ENCODE measurements around the gene SREBF2.
A peak's percentile ranks its signal among the peaks of the same experiment; 100 is the strongest.
"Not testable (repeated sequence)": the region's sequence is repeated elsewhere in the genome, so short reads cannot be mapped to it uniquely, and the experiment has no call there.

Gene SREBF2

DNA sequence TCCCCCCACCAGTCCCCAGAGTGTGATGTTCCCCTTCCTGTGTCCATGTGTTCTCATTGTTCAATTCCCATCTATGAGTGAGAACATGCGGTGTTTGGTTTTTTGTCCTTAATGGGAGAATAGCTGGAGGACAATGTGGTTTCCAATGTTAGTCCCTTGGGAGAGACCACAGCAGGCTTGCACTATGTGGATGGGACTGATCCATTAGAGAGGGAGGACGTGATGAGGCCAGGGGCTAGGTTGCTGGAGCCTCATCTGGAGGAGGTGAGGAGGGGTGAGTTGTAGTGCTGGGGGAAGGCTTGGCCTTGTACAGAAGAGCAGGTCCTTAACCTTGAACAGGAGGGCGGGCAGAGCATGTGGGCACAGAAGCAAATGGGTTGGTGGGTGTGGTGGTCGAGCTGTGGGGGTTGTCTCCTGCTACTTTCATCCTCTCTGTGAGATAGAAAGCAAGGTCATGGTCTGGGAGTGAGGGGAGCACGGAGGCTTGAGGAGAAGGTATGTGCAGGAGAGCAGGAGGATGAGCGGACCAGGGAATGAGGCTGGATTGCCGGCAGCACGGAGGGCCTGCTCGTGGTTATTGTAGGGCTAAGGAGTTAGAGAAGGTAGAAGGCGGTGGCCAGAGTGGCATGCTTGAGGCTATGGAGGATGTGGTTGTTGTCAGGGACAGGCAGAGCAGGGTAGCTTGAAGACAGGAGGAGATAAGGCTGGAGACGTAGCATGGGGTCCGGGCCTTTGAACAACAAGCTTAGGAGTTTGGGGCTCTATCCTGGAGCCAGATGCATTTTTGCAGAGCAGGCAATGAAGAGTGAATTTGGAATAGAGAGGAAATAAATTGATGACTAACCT, 11.2 kb upstream of the SREBF2 start:
- DNase-seq (ENCODE audit: low spot score): no peak

DNA sequence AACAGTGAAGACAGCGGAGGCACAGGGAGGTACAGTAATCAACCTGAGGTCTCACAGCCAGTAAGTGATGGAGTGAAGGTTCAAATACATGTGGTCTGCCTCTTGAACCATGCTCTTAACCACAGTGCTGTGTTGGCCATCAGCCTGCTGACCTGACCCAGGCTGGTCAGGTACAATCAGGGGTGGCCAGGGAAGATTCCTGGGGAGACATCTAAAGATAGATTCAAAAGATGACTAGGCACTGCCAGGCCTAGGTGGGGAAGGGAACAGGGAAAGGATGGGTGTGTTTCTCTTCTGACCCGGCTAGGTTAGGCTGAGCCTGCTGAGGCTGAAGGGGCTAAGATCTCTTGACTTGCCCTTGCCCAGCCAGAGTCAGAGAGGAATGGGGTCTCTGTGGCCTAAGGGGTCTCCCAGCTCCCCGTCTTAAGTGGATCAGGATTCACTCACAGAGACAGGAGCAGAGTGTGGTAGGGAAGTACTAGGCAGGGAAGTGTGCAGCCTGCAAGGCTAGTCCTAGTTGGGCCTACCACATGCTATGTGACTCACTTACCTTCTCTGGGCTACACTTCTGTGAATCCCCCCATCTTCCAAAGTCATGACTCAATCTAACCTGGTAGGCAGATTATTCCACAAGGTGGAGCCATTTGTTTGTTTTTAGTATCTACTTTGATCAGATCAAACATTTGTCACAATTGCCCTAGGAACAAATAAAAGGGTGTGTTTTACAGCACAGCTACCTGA, 10.4 kb upstream of the SREBF2 start:
- DNase-seq (ENCODE audit: low spot score): peak; percentile 45

DNA sequence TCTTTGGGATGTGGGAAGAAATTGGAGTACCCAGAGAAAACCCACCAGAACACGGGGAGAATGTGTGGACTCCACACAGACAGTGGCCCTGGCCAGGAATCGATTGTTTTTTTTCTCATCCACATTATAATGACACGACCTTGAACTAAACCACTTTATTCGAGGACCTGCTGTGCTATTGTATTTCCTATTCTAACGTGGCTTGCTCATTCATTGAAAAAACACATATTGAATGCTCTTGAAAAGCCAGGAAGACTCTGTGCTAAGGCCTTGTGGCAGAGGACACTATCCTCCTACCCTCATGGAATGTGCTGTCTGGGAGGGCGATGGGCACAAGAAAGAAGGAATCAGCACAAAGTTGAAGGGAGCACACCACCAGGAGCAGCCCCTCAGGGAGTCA, 9.1 kb upstream of the SREBF2 start:
- DNase-seq (ENCODE audit: low spot score): no peak

DNA sequence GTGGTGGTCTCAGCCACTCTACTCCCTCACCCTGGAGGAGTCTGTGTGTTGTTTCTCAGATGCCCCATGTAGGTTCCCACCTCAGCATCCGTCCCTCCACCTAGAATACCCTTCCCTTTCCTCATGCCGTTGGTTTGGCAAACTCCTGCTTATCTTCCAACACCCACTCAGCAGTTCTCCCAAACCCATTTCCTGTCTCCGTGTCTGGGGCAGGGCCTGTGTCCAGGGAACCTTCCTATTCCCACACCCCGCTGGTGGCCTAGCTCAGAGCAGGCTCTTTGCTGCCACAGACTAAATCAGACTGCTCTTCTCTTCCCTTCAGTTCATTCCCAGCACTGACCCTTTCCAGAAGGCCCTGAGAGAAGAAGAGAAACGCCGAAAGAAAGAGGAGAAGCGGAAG, 7.5 kb upstream of the SREBF2 start:
- DNase-seq (ENCODE audit: low spot score): no peak

DNA sequence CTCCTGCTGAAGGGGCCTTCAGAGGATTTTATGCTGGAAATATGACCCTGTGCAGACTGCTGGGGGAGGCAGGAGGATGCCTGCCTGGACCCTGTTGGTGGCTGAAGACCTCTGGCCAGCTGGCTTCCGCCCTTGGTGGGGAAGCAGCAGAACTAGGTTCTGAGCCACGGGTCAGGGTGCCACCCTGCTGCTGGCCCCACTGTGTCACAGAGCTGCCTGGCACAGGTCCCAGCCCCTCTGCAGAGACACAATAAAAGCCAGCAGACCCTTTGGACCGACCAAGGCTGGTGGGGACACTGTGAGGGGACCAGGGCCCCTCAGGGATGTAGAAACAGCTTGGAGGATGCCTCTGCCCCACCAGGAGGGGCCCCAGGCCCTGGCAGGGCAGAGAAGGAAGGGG, 6.9 kb upstream of the SREBF2 start:
- no peak for DNase-seq (ENCODE audit: low spot score)

DNA sequence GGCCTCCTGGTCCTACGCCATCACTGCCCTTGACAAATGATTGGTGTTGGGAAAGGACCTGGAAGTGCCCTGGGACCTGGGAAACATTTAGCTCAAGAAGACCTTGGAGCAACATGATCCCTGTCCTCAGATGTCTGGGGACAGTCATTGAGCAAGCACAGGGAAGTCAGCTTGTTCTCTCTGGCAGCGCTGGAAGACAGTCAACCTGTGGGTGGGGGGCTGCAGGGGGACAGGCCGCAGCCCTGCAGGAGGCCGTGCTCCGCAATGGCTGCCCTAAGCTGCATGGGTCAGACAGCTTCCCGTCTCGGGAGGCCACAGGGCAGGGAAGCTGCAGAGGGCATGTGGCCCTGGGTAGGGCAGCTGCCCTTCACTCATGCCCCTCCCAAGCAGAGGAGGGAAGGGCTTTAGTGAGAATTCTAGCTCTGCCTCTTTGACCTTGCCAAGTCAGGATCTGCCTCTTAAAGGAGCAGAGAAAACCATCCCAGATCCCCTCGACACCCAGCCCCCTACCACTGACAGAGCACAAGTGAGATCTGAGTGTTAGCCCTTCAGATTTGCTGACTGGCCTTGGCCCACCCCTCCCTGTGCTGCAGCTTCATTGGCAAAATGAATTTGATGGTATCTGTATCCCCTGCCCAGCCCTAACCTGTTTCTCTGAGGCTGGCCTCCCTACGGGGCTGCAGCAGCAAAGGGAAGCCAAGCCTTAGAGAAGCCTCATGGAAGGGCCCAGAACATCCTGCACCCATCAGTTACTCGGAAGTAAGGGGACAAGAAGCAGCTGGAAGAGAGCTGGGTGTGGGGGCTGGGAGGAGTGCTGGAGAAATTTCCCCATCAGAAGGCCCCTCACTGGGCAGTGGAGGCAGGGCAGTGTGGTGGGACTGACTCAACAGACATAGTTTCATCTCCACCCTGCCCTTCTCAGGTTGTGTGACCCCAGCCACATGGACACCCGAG, 6.2 kb upstream of the SREBF2 start:
- no peak for DNase-seq (ENCODE audit: low spot score)

DNA sequence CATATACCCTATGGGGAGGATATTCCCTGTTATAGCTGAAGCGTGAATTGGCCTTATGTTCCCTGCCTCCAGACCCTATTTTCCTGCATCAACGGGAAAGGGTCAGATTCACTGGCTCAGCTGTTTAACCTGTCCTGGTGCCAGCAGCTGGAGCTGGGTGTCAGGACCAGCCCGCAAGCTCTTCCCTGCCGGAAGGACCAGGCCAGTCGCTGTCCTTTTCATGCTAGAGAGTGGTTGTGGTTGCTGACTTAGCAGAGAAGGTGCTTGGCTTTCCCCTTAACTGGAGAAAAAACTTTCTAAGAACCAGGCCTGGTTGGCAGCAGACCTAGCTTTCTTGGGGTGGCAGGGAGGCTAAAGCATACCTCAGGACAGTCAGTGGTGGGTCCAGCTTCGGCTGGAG, 5.2 kb upstream of the SREBF2 start:
- no peak for DNase-seq (ENCODE audit: low spot score)

DNA sequence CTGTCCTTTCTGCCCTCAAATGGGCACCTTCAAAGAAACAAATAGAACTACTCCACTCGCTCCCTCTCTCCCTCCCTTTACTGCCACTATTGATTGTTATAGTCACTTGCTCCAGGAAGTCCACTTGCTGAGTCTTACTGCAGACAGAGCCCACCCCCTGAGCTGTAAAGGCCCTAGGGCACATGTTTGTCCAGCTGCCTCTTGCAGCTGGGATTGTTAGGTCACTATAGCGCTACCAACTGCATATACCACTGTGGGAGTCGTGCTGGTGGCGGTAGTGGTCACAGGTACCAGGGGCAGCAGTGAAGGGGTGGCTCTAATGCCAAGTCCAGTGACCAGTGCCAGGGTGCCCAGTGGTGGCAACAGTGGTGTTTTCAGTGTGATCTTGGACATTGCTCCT, 4.4 kb upstream of the SREBF2 start:
- no peak for DNase-seq (ENCODE audit: low spot score)

DNA sequence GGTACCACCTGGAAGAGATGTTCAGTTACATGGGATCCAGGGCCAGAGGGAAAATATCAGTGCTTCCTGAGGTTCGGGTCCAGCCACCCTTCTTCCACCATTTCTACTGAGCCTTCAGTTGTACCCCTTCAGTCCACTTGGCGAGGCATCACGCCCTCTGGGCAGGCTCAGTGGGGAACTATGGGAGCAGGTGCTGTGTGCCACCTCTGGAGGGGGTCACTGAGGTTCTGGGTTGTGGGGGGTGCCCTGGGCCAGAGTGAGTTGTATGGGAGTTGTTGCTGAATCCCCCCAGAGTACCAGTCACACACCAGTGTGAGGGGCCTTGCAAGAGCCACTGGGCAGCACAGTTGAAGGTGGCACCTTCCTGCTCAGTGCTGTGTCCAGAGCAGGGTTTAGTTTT, 2.7 kb upstream of the SREBF2 start:
- DNase-seq (ENCODE audit: low spot score): no peak

DNA sequence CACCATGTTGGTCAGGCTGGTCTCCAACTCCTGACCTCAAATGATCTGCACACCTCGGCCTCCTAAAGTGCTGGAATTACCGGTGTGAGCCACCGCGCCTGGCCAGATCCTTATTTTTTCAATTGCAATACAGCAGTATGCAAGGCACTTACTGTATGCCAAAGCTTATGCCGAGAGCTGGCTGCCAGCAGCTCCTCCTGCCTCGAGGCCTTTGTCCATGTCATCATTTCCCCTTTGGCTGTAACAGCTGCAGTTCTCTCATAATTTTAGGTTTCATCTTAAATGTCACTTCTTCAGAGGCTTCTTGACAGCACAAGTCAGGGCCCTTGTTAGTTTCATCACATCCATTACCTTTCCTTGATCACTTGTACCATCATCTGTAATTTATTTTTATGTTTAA, 1.5 kb upstream of the SREBF2 start:
- DNase-seq (ENCODE audit: low spot score): no peak

DNA sequence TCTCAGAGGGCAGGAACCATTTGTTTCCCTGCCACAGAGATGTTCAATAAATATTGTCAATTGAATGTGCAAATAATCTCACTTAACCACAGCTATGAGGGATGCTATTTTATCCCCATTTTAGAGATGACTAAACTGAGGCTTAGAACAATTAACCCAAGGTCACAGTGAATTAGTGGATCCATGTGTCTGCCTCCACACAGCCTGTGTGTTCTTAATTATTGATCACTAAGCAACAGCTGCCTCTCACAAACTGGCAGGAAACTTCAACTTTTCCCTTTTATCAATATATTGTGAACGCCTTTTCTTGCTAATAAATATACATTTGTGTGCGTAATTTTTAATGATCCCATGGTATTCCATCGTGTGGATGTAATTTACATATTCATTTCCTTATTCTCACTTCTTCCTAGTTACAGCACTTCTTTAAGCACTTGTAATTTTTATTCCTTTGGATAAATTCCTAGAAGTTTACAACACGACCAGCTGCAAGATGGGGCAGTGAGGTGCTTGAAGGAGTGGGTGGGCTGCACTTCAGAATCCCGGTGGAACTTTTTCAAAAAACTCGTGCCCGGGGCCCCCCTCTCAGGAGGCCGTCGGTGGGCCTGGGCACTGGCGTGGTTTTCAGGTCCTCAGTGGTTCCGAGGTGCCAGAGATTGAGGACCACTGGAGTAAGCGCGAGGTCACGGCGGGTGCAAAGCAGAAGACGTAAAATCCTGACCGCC, 915 bp upstream of the SREBF2 start:
- DNase-seq (ENCODE audit: low spot score): no peak

DNA sequence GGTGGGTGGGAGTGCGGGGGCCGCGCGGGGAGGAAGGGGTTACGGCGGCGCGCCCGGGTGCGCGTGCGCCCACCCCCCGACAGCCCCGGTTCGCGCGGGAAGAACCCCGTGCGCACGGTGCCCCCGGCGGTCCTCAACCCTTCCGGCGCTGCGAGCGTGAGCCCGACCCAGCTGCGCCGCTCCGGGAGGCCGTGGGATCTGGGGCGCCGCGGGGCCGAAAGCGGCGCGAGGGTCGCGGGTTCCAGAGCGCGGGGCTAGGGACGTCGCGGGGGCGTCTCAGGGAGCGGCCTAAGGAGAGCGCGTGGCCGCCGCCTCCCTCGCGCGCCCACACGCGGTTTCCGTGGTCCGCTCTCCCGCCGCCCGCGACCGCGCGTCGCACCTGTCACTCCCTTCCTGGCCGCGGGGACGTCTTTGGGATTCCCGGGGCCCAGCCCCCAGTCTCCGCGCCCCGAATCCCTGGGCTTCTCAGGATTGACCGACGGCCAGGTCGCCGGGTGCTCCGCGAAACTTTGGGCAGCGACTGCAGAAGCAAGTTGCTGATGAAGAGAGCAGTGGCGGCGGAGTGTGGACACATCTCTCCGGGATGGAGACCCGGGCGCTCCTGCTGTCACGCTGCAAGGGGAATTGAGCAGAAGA, 582 bp downstream of the SREBF2 start:
- peak; percentile 52 for DNase-seq (ENCODE audit: low spot score)

DNA sequence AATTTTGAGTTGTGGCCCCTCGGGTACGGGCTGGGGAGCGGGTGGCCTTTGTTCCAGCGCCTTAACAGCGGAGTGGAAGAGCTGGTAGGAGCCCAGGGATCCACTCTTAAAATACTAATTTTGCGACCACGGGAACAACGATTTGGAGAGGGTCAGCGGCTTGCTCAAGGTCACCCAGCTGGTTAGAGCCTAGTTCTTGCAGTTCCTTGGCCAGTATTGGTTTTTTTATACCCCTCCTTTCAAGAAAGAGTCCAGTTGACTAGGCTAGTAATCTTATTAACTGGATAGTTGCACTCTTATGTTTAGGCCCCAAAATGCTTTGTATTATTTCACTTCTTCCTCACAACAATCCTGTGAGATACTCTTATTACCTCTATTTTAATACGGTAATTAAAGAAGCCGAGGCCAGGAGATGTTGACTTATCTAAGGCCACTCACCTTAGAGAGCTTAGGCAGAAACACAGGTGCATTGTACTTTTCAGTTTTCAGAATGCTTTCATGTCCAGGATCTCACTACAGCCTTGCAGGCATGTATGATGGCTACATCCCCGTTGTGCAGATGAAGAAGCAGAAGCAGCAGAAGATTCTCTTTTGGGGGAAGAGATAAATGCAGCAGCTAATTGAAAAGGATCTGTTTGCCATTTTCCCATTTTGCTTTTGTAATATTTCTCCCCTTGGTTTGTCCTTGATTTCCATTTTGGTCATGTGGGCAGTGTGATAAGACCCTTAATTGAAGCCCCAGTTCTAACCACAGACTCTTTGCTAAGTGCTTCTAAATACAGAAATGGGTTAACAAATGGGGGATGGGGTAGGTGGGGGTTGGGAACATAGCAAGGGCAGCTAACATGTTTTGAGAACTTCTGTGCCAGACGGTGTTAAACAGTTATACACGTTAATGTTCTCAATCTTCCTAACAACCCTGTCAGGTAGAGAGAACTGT, 1.4 kb downstream of the SREBF2 start:
- no peak for DNase-seq (ENCODE audit: low spot score)

DNA sequence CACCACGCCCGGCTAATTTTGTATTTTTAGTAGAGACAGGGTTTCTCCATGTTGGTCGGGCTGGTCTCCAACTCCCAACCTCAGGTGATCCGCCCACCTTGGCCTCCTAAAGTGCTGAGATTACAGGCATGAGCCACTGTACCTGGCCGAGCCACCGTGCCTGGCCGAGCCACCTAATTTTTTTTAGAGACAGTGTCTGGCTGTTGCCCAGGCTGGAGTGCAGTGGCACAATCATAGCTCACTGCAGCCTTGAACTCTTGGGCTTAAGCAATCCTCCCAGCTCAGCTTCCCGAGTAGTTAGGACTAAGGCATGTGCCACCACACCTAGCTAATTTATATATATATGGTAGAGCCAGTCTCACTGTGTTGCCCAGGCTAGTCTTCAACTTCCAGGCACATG, 2.6 kb downstream of the SREBF2 start:
- not testable (repeated sequence) for DNase-seq (ENCODE audit: low spot score)

DNA sequence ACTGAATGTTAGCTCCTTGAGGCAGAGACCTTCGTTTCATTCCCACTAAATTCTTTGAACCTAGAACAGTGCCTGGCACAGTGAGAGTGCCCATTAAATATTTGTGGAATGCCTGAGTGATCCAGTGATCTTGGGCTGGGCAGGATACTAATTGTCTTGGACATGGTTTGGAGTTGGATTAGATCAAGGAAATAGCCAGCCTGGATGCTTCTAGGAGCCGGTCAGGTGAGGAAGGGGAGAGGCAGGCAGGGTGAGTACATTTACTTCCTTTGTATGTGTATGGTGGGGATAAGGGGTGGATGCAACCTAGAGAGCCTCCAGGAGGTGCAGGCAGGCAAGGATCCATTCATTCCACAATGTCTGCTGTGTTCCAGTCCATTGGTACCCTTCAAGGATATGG, 3.6 kb downstream of the SREBF2 start:
- no peak for DNase-seq (ENCODE audit: low spot score)

DNA sequence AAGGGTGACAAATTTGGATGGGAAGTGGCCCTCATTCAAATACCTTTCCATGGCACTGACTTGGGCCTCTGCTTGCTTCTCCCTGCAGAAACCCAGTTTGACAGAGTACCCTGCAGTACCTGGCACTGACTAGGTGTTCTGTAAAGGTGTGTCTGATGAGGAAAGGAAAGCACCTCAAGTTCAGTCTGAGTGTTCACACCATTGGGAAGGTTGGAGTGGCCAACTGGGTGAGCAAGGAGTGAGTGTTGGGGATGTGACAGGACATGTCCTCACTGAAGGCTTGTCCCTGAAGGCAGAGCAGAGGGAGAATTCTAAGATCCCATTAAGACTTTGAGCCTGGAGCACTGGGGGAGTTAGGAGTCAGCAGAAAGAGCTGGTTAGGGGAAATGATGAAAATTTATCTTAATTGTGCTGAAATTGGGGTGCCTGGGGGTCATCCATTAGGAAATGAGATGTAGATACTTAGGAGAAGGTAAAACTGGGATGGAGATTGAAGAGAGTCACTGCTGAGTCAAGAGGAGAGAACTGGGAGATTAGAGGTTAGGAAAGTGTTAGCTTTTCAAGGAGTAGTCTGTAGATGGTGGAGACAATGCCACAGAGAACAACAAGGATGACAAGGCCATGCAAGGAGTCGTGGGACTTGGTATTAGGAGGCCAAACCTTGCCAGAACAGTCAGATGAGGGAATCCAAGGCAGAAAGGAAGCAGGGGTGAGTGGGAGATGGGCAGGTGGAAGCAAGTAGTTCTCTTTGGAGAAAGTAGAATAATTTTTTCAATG, 6.1 kb downstream of the SREBF2 start:
- DNase-seq (ENCODE audit: low spot score): no peak

DNA sequence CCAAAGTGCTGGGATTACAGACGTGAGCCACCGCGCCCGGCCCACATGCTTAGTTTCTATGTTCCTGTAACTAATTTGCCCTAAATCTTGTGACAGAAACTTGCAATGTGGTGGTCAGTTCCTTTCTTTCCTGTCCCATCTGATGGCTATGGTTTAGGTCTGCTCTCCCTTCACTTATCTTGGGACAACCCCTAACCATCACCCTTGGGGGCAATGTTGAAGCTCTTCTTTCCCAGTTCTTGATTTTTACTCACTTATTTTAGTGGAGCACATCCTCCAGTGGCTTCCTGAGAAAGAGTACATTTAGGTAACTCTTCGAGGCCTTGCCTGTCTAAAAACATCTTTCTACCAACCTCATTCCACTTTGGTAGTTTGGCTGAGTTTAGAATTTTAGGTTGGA, 7.3 kb downstream of the SREBF2 start:
- no peak for DNase-seq (ENCODE audit: low spot score)

DNA sequence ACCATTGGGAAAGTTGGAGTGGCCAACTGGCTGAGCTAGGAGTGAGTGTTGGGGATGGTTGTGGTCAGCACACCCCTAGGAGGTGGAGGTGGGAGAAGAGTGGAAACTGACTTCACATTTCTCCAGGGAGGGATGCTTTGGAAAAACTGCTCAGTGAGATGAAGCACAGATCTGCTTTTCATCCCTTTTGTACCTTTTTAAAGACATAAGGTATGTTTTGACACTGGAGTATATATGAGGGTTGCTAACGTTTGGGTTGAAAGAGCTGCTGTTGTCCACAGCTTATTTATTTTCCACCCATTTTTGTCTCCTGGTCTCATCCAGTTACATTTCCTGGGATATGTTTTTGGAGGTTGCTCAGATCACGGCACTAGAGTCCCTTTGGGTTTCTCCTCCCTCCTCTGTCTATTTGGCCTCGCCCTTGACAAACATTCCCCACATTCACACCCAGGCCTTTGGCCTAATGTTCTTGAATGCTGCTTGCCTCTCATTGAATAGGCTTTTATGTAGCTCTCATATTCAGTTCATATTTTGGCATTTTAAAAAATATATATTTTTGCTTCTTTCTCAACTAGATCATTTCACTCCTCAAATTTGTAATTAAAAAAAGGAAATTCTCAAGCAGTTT, 8.3 kb downstream of the SREBF2 start:
- DNase-seq (ENCODE audit: low spot score): no peak
